ENCODE measurements around the gene ACTN3.

The ACTN3 gene

DNA sequence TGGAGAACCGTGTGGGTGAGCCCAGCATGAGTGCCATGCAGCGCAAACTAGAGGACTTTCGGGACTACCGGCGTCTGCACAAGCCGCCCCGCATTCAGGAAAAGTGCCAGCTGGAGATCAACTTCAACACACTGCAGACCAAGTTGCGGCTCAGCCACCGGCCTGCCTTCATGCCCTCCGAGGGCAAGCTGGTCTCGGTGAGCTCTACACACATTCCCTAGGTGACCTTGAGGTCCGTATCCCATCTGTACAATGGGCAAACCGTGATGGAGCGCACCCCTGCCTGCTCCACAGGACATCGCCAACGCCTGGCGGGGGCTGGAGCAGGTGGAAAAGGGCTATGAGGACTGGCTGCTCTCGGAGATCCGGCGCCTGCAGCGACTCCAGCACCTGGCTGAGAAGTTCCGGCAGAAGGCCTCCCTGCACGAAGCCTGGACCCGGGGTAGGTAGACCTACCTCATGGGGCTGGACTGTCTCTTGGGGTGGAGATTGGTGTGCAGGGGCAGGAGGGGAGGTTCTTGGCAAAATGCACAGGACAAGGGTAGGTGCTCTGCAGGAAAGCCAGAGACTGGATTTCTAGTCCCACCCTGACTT lies 11.1 kb downstream of the ACTN3 start:
- H3K27ac ChIP-seq (ENCODE audit: low read depth, low read length, poor library complexity, severe bottlenecking): no peak overlapping the region
- no peaks in the 10 kb centered on the region for H3K36me3 ChIP-seq (ENCODE audit: insufficient read depth, low read length)
- H3K9ac ChIP-seq (ENCODE audit: low read length): no peak overlapping the region
- H4K20me1 ChIP-seq (ENCODE audit: insufficient read depth, low read length): no peaks in the 10 kb centered on the region
- TF ChIP-seq, protein P1, sequence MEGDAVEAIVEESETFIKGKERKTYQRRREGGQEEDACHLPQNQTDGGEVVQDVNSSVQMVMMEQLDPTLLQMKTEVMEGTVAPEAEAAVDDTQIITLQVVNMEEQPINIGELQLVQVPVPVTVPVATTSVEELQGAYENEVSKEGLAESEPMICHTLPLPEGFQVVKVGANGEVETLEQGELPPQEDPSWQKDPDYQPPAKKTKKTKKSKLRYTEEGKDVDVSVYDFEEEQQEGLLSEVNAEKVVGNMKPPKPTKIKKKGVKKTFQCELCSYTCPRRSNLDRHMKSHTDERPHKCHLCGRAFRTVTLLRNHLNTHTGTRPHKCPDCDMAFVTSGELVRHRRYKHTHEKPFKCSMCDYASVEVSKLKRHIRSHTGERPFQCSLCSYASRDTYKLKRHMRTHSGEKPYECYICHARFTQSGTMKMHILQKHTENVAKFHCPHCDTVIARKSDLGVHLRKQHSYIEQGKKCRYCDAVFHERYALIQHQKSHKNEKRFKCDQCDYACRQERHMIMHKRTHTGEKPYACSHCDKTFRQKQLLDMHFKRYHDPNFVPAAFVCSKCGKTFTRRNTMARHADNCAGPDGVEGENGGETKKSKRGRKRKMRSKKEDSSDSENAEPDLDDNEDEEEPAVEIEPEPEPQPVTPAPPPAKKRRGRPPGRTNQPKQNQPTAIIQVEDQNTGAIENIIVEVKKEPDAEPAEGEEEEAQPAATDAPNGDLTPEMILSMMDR (IDR thresholded peaks at IDR 0.05; ENCODE audit: low read length): no peak
- TF ChIP-seq EZH2 (IDR thresholded peaks at IDR 0.05; ENCODE audit: borderline replicate concordance, low read length): no peak
- no peak overlapping the region for H3K4me2 ChIP-seq (ENCODE audit: low read length)
- no peaks in the 10 kb centered on the region for H3K79me2 ChIP-seq (ENCODE audit: insufficient read depth, low read length)
- no peaks in the 10 kb centered on the region for H3F3A ChIP-seq (ENCODE audit: insufficient read depth, low read length)
- no peak overlapping the region for H3K4me3 ChIP-seq (ENCODE audit: low read depth, low read length, poor library complexity, severe bottlenecking)
- no peaks in the 10 kb centered on the region for H3K9me3 ChIP-seq (ENCODE audit: low read length)
- H3K4me1 ChIP-seq (ENCODE audit: insufficient read depth, low read length, severe bottlenecking): no peaks in the 10 kb centered on the region
- H2AFZ ChIP-seq (ENCODE audit: low read length): no peak overlapping the region
- H3K27me3 ChIP-seq (ENCODE audit: insufficient read depth, low read length): no peaks in the 10 kb centered on the region; the same call in 1 of the 2 replicates
- H3K9me2 ChIP-seq (ENCODE audit: low read depth, low read length): no peaks in the 10 kb centered on the region

DNA sequence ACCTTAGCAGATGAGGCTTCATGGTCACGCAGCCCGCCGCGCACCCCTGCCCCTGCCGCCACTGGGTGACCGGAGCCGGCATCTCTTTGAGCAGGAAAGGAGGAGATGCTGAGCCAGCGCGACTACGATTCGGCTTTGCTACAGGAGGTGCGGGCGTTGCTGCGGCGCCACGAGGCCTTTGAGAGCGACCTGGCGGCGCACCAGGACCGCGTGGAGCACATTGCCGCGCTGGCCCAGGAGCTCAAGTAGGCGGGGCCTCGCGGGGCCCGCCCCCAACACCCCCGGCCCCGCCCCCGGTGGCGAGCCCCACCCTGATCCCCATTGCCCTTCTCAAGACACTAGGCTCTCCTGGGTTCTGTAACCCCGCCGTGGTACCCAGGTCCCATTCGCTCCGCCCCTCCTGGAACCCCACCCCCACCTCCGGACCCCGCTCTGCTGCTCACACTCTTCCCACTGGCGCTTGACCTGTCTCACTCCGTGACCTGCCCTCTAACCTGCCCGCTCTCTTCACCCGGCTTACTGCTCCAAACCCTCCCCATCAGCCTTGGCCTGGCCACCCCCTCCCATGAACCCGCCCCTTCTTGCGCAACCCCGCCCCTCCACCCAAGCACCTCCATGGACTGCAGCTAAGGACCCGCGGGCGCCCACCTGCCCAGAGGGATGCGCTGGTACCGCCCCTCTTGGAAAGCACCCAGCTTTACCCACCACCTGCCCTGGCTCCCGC lies 12.6 kb downstream of the ACTN3 start:
- Histone ChIP-seq H3K79me2 (ENCODE audit: insufficient read depth, low read length) (no peaks in the 10 kb centered on the region), H3F3A (ENCODE audit: insufficient read depth, low read length) (no peaks in the 10 kb centered on the region), H3K27me3 (ENCODE audit: insufficient read depth, low read length) (no peaks in the 10 kb centered on the region; the same call in 1 of the 2 replicates), H3K4me1 (ENCODE audit: insufficient read depth, low read length, severe bottlenecking) (no peaks in the 10 kb centered on the region), H4K20me1 (ENCODE audit: insufficient read depth, low read length) (no peaks in the 10 kb centered on the region), H3K9me2 (ENCODE audit: low read depth, low read length) (no peaks in the 10 kb centered on the region), H3K27ac (ENCODE audit: low read depth, low read length, poor library complexity, severe bottlenecking) (no peak overlapping the region), H3K4me3 (ENCODE audit: low read depth, low read length, poor library complexity, severe bottlenecking) (no peak overlapping the region), H3K9me3 (ENCODE audit: low read length) (no peaks in the 10 kb centered on the region), H3K36me3 (ENCODE audit: insufficient read depth, low read length) (no peaks in the 10 kb centered on the region), H2AFZ (ENCODE audit: low read length) (no peak overlapping the region), H3K9ac (ENCODE audit: low read length) (no peak overlapping the region), H3K4me2 (ENCODE audit: low read length) (no peak overlapping the region)
- TF ChIP-seq EZH2 (IDR thresholded peaks at IDR 0.05; ENCODE audit: borderline replicate concordance, low read length): no peak
- TF ChIP-seq, protein P1 (IDR thresholded peaks at IDR 0.05; ENCODE audit: low read length): no peak

DNA sequence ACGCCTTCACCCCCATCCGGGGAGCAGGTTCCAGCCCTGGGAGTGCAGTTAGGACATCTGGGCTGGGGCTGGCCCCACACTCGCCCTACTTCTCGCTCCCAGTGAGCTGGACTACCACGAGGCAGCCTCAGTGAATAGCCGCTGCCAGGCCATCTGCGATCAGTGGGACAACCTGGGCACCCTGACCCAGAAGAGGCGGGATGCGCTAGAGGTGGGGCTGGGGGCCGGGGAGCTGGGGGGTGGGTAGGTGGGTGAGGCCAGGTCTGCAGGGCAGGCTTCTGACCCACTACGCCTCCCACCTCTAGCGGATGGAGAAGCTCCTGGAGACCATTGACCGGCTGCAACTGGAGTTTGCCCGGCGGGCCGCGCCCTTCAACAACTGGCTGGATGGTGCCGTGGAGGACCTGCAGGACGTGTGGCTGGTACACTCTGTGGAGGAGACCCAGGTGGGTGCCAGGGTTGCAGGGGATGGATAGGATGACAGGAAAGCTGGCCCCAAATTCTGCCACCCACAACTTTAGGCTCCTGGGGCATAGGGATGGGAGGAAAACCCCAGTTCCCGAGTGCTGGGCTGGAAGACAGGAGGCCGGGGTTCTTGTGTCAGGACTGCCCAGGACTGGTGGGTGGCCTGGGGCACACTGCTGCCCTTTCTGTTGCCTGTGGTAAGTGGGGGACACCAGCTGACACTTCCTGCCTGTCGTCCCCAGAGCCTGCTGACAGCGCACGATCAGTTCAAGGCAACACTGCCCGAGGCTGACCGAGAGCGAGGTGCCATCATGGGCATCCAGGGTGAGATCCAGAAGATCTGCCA lies 13.4 kb downstream of the ACTN3 start:
- Histone ChIP-seq H3K4me2 (ENCODE audit: low read length) (no peak overlapping the region), H3K27ac (ENCODE audit: low read depth, low read length, poor library complexity, severe bottlenecking) (no peak overlapping the region), H3K9ac (ENCODE audit: low read length) (no peak overlapping the region), H3K4me3 (ENCODE audit: low read depth, low read length, poor library complexity, severe bottlenecking) (no peak overlapping the region), H3K36me3 (ENCODE audit: insufficient read depth, low read length) (no peaks in the 10 kb centered on the region), H2AFZ (ENCODE audit: low read length) (no peak overlapping the region), H3K4me1 (ENCODE audit: insufficient read depth, low read length, severe bottlenecking) (no peaks in the 10 kb centered on the region), H3K9me2 (ENCODE audit: low read depth, low read length) (no peaks in the 10 kb centered on the region), H3K27me3 (ENCODE audit: insufficient read depth, low read length) (no peaks in the 10 kb centered on the region; the same call in 1 of the 2 replicates), H3K9me3 (ENCODE audit: low read length) (no peaks in the 10 kb centered on the region), H3F3A (ENCODE audit: insufficient read depth, low read length) (no peaks in the 10 kb centered on the region), H4K20me1 (ENCODE audit: insufficient read depth, low read length) (no peaks in the 10 kb centered on the region), H3K79me2 (ENCODE audit: insufficient read depth, low read length) (no peaks in the 10 kb centered on the region)
- TF ChIP-seq, protein P1 (IDR thresholded peaks at IDR 0.05; ENCODE audit: low read length): no peak
- no peak for TF ChIP-seq EZH2 (IDR thresholded peaks at IDR 0.05; ENCODE audit: borderline replicate concordance, low read length)

Data from OCI-LY1 (cell line).